HepG2 (cell line): ENCODE results near the gene NTM.

ENCODE experiments used
- DPF2 ChIP-seq: sonication (generic); formaldehyde crosslinking; IDR thresholded peaks from 2 replicates; pipeline ENCODE4 v1.4.0; 2020; ENCODE audit warnings: mild to moderate bottlenecking, low read depth, missing genetic modification reagents, borderline replicate concordance
- GLI4 ChIP-seq: sonication (generic); formaldehyde crosslinking; IDR thresholded peaks from 2 replicates; pipeline ENCODE4 v1.5.1; 2020; ENCODE audit warnings: missing genetic modification reagents, mild to moderate bottlenecking, moderate library complexity, borderline replicate concordance
- HIVEP1 ChIP-seq: sonication (generic); formaldehyde crosslinking; IDR thresholded peaks from 2 replicates; pipeline ENCODE4 v1.4.0; 2020; ENCODE audit warnings: mild to moderate bottlenecking, missing genetic modification reagents
- KLF13 ChIP-seq: sonication (generic); formaldehyde crosslinking; IDR thresholded peaks from 2 replicates; pipeline ENCODE4 v1.4.0; 2020; ENCODE audit warnings: mild to moderate bottlenecking, missing genetic modification reagents
- POLR2A ChIP-seq, 2 experiments: IDR thresholded peaks; 2 replicates each; pipeline ENCODE4 v1.6.1; 2011; ENCODE audit warnings: low read depth in 2 of 2, low read length in 2 of 2, mild to moderate bottlenecking in 1 of 2, moderate library complexity in 1 of 2; ENCODE audit not compliant: insufficient read depth in 1 of 2
- SAFB2 ChIP-seq: sonication (generic); formaldehyde crosslinking; IDR thresholded peaks from 2 replicates; pipeline ENCODE4 v1.5.1; 2020; ENCODE audit warnings: missing genetic modification reagents, low read depth, mild to moderate bottlenecking, borderline replicate concordance
- TBP ChIP-seq: sonication (generic); formaldehyde crosslinking; IDR thresholded peaks from 2 replicates; pipeline ENCODE4 v1.5.0; 2020; ENCODE audit warnings: missing genetic modification reagents
- ZNF501 ChIP-seq: sonication (generic); formaldehyde crosslinking; IDR thresholded peaks from 2 replicates; pipeline ENCODE4 v1.5.1; 2020; ENCODE audit warnings: mild to moderate bottlenecking, moderate library complexity, missing genetic modification reagents
- TF ChIP-seq, protein P1 (sequence below): sonication (generic); formaldehyde crosslinking; IDR thresholded peaks from 2 replicates; pipeline ENCODE4 v1.5.1; 2020; ENCODE audit warnings: mild to moderate bottlenecking, missing genetic modification reagents, moderate library complexity
- TF ChIP-seq, protein P2 (sequence below), 2 experiments: sonication (generic) in 1 of 2; formaldehyde crosslinking in 1 of 2; IDR thresholded peaks; 2 replicates each; pipeline versions ENCODE4 v1.5.1 to v1.6.1; 2011 to 2020; ENCODE audit warnings: borderline replicate concordance in 1 of 2, low read depth in 1 of 2, low read length in 1 of 2, mild to moderate bottlenecking in 1 of 2, missing genetic modification reagents in 1 of 2, moderate library complexity in 1 of 2
- TF ChIP-seq, protein P3 (sequence below): sonication (generic); formaldehyde crosslinking; IDR thresholded peaks from 2 replicates; pipeline ENCODE4 v1.4.0; 2020; ENCODE audit warnings: mild to moderate bottlenecking, missing genetic modification reagents
- TF ChIP-seq, protein P4 (sequence below): sonication (generic); formaldehyde crosslinking; conservative IDR thresholded peaks from 2 replicates; pipeline ENCODE4 v1.8.1; 2023; ENCODE audit warnings: missing genetic modification reagents

DNA sequence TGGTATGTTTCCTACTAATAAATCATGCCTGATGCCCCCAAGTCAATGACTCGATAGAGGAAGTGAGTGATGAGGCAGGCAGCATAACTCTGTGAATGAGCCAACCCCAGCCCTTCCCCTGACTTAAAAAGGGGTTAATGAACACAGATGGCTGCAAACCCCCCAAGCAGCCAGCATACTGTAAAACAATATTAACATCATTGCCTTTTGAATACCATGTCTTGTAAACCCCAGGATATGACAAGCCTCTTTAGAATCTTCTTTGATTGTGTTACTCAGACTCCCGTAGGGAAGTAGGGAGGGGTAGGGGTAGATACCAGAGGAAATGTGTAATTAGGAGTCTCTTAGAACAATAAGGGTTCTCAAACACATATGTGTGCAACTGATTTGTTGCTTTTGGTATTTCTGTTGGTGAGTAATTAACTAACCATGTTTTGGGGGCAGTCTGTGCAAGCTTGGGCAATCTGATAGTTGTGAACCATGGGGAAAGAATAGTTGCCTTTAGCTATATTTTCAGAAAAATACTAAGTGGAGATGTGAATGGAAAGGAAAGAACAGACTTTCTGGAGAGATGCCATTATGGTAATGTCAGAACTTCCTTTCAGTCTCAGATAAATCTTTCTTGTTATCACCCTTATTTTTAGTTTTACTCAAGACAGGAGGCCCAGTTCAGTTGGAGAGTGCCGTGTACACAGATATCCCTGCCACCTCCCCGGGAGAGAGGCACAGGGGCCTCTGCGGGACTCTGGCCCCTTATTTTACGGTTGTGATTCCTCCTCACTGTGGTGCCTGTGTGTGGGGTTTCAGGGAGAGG lies 701.8 kb downstream of the NTM start:
- TF ChIP-seq KLF13 (CRISPR knock-in tag) (no peak), DPF2 (no peak), POLR2A (IDR thresholded peaks at IDR 0.05; ENCODE audit: insufficient read depth in 1 of 2, low read depth in 2 of 2, low read length in 2 of 2) (no peak), SAFB2 (CRISPR knock-in tag) (no peak), GLI4 (no peak), TBP (no peak), HIVEP1 (no peak), ZNF501 (CRISPR knock-in tag) (no peak)
- TF ChIP-seq, protein P1, sequence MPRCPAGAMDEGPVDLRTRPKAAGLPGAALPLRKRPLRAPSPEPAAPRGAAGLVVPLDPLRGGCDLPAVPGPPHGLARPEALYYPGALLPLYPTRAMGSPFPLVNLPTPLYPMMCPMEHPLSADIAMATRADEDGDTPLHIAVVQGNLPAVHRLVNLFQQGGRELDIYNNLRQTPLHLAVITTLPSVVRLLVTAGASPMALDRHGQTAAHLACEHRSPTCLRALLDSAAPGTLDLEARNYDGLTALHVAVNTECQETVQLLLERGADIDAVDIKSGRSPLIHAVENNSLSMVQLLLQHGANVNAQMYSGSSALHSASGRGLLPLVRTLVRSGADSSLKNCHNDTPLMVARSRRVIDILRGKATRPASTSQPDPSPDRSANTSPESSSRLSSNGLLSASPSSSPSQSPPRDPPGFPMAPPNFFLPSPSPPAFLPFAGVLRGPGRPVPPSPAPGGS (CRISPR knock-in tag), result no peak
- TF ChIP-seq, protein P2, sequence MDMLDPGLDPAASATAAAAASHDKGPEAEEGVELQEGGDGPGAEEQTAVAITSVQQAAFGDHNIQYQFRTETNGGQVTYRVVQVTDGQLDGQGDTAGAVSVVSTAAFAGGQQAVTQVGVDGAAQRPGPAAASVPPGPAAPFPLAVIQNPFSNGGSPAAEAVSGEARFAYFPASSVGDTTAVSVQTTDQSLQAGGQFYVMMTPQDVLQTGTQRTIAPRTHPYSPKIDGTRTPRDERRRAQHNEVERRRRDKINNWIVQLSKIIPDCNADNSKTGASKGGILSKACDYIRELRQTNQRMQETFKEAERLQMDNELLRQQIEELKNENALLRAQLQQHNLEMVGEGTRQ (IDR thresholded peaks at IDR 0.05; ENCODE audit: low read depth, low read length), result no peak
- TF ChIP-seq, protein P2 (CRISPR knock-in tag; IDR thresholded peaks at IDR 0.05; ENCODE audit: borderline replicate concordance), result no peak
- TF ChIP-seq, protein P3, sequence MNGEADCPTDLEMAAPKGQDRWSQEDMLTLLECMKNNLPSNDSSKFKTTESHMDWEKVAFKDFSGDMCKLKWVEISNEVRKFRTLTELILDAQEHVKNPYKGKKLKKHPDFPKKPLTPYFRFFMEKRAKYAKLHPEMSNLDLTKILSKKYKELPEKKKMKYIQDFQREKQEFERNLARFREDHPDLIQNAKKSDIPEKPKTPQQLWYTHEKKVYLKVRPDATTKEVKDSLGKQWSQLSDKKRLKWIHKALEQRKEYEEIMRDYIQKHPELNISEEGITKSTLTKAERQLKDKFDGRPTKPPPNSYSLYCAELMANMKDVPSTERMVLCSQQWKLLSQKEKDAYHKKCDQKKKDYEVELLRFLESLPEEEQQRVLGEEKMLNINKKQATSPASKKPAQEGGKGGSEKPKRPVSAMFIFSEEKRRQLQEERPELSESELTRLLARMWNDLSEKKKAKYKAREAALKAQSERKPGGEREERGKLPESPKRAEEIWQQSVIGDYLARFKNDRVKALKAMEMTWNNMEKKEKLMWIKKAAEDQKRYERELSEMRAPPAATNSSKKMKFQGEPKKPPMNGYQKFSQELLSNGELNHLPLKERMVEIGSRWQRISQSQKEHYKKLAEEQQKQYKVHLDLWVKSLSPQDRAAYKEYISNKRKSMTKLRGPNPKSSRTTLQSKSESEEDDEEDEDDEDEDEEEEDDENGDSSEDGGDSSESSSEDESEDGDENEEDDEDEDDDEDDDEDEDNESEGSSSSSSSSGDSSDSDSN, result no peak
- TF ChIP-seq, protein P4, sequence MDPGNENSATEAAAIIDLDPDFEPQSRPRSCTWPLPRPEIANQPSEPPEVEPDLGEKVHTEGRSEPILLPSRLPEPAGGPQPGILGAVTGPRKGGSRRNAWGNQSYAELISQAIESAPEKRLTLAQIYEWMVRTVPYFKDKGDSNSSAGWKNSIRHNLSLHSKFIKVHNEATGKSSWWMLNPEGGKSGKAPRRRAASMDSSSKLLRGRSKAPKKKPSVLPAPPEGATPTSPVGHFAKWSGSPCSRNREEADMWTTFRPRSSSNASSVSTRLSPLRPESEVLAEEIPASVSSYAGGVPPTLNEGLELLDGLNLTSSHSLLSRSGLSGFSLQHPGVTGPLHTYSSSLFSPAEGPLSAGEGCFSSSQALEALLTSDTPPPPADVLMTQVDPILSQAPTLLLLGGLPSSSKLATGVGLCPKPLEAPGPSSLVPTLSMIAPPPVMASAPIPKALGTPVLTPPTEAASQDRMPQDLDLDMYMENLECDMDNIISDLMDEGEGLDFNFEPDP (CRISPR knock-in tag), result no peak
